OCI-LY3 (cell line): Measurements from ENCODE around the gene UNC119B.

Source experiments
- EZH2phosphoT487 ChIP-seq: fragments of 200-600 bp; shearing (Covaris generic); IDR thresholded peaks from 2 replicates; pipeline ENCODE4 v1.6.1; 2018; ENCODE audit warnings: antibody characterized with exemption, mixed run types, low read depth
- TF ChIP-seq, protein P1 (sequence below): fragments of 200-600, 300-600 bp; sonication (generic); IDR thresholded peaks from 2 replicates; pipeline ENCODE4 v1.5.1; 2014; ENCODE audit warnings: antibody characterized with exemption, low read length, low read depth

GRCh38 chr12:120735181-120735580, 24.9 kb downstream of the UNC119B start:
- TF ChIP-seq, protein P1, sequence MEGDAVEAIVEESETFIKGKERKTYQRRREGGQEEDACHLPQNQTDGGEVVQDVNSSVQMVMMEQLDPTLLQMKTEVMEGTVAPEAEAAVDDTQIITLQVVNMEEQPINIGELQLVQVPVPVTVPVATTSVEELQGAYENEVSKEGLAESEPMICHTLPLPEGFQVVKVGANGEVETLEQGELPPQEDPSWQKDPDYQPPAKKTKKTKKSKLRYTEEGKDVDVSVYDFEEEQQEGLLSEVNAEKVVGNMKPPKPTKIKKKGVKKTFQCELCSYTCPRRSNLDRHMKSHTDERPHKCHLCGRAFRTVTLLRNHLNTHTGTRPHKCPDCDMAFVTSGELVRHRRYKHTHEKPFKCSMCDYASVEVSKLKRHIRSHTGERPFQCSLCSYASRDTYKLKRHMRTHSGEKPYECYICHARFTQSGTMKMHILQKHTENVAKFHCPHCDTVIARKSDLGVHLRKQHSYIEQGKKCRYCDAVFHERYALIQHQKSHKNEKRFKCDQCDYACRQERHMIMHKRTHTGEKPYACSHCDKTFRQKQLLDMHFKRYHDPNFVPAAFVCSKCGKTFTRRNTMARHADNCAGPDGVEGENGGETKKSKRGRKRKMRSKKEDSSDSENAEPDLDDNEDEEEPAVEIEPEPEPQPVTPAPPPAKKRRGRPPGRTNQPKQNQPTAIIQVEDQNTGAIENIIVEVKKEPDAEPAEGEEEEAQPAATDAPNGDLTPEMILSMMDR: no peak
- TF ChIP-seq EZH2phosphoT487: no peak
